Sigmoid colon (tissue), 7 donors: Measurements from ENCODE around the gene PRRG1. TPM values are rescaled to one million over a fixed set of nuclear protein-coding genes. Genes with fewer than 3 reads are reported as not detected.
"Not testable (repeated sequence)": the region's sequence is repeated elsewhere in the genome, so short reads cannot be mapped to it uniquely, and the experiment has no call there.

Experiments
- DNase-seq: peaks from one replicate; pipeline ENCODE4 v3.0.0-alpha.2; 2019
- H3K27ac ChIP-seq, 4 donors: fragments of 200-600 bp; sonication (generic); one replicate each; pipeline ENCODE4 v1.5.1; 2016 to 2019; ENCODE audit warnings: mild to moderate bottlenecking in 1 of 4
- H3K27me3 ChIP-seq, 3 donors: fragments of 200-600 bp; sonication (generic); one replicate each; pipeline ENCODE4 v1.5.1; 2019; ENCODE audit warnings: mild to moderate bottlenecking in 1 of 3
- H3K36me3 ChIP-seq, 4 donors: fragments of 200-600 bp; sonication (generic); one replicate each; pipeline ENCODE4 v1.5.1; 2016 to 2019
- H3K4me1 ChIP-seq, 4 donors: fragments of 200-600 bp; sonication (generic); one replicate each; pipeline ENCODE4 v1.5.1; 2017 to 2019
- H3K4me3 ChIP-seq, 4 donors: fragments of 200-600 bp; sonication (generic); one replicate each; pipeline ENCODE4 v1.5.1; 2017 to 2019; ENCODE audit warnings: mild to moderate bottlenecking in 2 of 4, moderate library complexity in 1 of 4
- H3K9me3 ChIP-seq, 4 donors: fragments of 200-600 bp in 3 of 4; sonication (generic) in 3 of 4; one replicate each; pipeline versions ENCODE4 v1.5.1 to v1.6.1; 2013 to 2019
- CTCF ChIP-seq, 4 experiments: fragments of 450-650 bp in 3 of 4; fragments of 200-600 bp in 1 of 4; IDR thresholded peaks; one replicate each; pipeline ENCODE4 v1.5.1; 2016 to 2019; ENCODE audit warnings: antibody characterized with exemption in 4 of 4, mild to moderate bottlenecking in 3 of 4, moderate library complexity in 2 of 4
- EP300 ChIP-seq, 4 donors: sonication (generic); formaldehyde crosslinking; IDR thresholded peaks; one replicate each; pipeline ENCODE4 v1.6.1; 2017; ENCODE audit warnings: antibody characterized with exemption in 4 of 4
- POLR2A ChIP-seq, 2 donors: fragments of 450-650 bp; IDR thresholded peaks; one replicate each; pipeline ENCODE4 v1.6.1; 2016; ENCODE audit warnings: antibody characterized with exemption in 2 of 2, mild to moderate bottlenecking in 2 of 2, moderate library complexity in 2 of 2
- POLR2AphosphoS5 ChIP-seq, 4 donors: sonication (generic); formaldehyde crosslinking; IDR thresholded peaks; one replicate each; pipeline ENCODE4 v1.6.1; 2017; ENCODE audit warnings: antibody characterized with exemption in 4 of 4
- WGBS, 2 donors: extraction: QIAGEN DNeasy Blood & Tissue Kit; methylation state at CpG; one replicate each; pipeline ENCODE4 v1.1.7; 2013; 5-methylcytosine and 5-hydroxymethylcytosine counted together
- intact Hi-C: fragments of 100-400 bp; cut with DNase I; formaldehyde crosslinking; loops from one replicate; pipeline ENCODE4 v1.15.1; 2023
- polyA plus RNA-seq, 3 donors: library from polyadenylated mRNA; stranded (reverse); fragments of 200-250 nt; gene quantifications; one replicate each; pipeline ENCODE4 v1.2.3, GENCODE V29; 2013
- total RNA-seq, 4 donors: library from RNA; depleted of rRNA; stranded (reverse); fragments of >200 nt; gene quantifications; one replicate each; pipeline ENCODE4 v1.1.0, GENCODE V29; 2016
- donor health status: healthy with polysubstance abuse.
- donor health status: Bipolar disorder and iron deficiency.
- donor health status: healthy.

The PRRG1 gene
- total and polyA plus RNA-seq, 7 donors: 1.2 to 8.3 (median 4.2) TPM

- DNase-seq: no peak
- Histone ChIP-seq H3K36me3 (no peaks in the 10 kb centered on the region), H3K4me1 (no peaks in the 10 kb centered on the region), H3K9me3 (no peaks in the 10 kb centered on the region), H3K27ac (no peak overlapping the region), H3K27me3 (no peaks in the 10 kb centered on the region), H3K4me3 (no peak overlapping the region)
- intact Hi-C loops: no loop called here
- 94 to 100% methylated on average over 1 of the region's 1 CpG for WGBS, 2 donors
- TF ChIP-seq POLR2A (IDR thresholded peaks at IDR 0.05) (no peak), EP300 (IDR thresholded peaks at IDR 0.05) (no peak), POLR2AphosphoS5 (IDR thresholded peaks at IDR 0.05) (no peak), CTCF (IDR thresholded peaks at IDR 0.05) (no peak)
These were observed 76.2 kb downstream of the PRRG1 start for GRCh38 chrX:37425370-37425769.

- intact Hi-C loops, H3K27ac ChIP-seq: not testable (repeated sequence)
These were observed 79.8 kb downstream of the PRRG1 start for GRCh38 chrX:37428962-37429361.

GRCh38 chrX:37434362-37434761, 85.2 kb downstream of the PRRG1 start:
- TF ChIP-seq CTCF (IDR thresholded peaks at IDR 0.05) (no peak), POLR2A (IDR thresholded peaks at IDR 0.05) (no peak), EP300 (IDR thresholded peaks at IDR 0.05) (no peak), POLR2AphosphoS5 (IDR thresholded peaks at IDR 0.05) (no peak)
- DNase-seq: no peak
- H3K9me3 ChIP-seq: no peaks in the 10 kb centered on the region
- intact Hi-C loops: no loop called here
- no peaks in the 10 kb centered on the region for H3K36me3 ChIP-seq
- WGBS, 2 donors: 78 to 89% methylated on average over 1 of the region's 1 CpG
- H3K27ac ChIP-seq: no peak overlapping the region
- no peaks in the 10 kb centered on the region for H3K4me1 ChIP-seq
- no peak overlapping the region for H3K4me3 ChIP-seq
- no peaks in the 10 kb centered on the region for H3K27me3 ChIP-seq

More at GRCh38 chrX:37428962-37429361, 79.8 kb downstream of the PRRG1 start:
- DNase-seq, H3K9me3 ChIP-seq, H3K36me3 ChIP-seq, H3K4me1 ChIP-seq, H3K4me3 ChIP-seq, H3K27me3 ChIP-seq: not testable (repeated sequence)
- 90 to 94% methylated on average over 2 of the region's 2 CpGs for WGBS, 2 donors

- Histone ChIP-seq H3K9me3 (no peaks in the 10 kb centered on the region), H3K36me3 (no peaks in the 10 kb centered on the region), H3K4me3 (no peak overlapping the region), H3K27me3 (no peaks in the 10 kb centered on the region), H3K4me1 (no peaks in the 10 kb centered on the region), H3K27ac (no peak overlapping the region)
- DNase-seq: no peak
- intact Hi-C loops: no loop called here
- 86 to 89% methylated on average over 1 of the region's 1 CpG for WGBS, 2 donors
- TF ChIP-seq EP300 (IDR thresholded peaks at IDR 0.05) (no peak), POLR2A (IDR thresholded peaks at IDR 0.05) (no peak), POLR2AphosphoS5 (IDR thresholded peaks at IDR 0.05) (no peak), CTCF (IDR thresholded peaks at IDR 0.05) (no peak)
These were observed 88.0 kb downstream of the PRRG1 start for GRCh38 chrX:37437160-37437559.

- intact Hi-C loops: no loop called here
- Histone ChIP-seq H3K4me3 (no peak overlapping the region), H3K36me3 (no peaks in the 10 kb centered on the region), H3K4me1 (no peaks in the 10 kb centered on the region), H3K27ac (no peak overlapping the region), H3K27me3 (no peaks in the 10 kb centered on the region), H3K9me3 (no peaks in the 10 kb centered on the region)
- 97 to 98% methylated on average over 16 of the region's 16 CpGs for WGBS, 2 donors
- no peak for DNase-seq
- no peak for TF ChIP-seq EP300 (IDR thresholded peaks at IDR 0.05)
- no peak for TF ChIP-seq CTCF (IDR thresholded peaks at IDR 0.05)
- TF ChIP-seq POLR2A (IDR thresholded peaks at IDR 0.05): no peak
- no peak for TF ChIP-seq POLR2AphosphoS5 (IDR thresholded peaks at IDR 0.05)
These were observed 92.2 kb downstream of the PRRG1 start for GRCh38 chrX:37441377-37441776.
